HG02759 (cell line): Measurements from ENCODE around the gene CSNK1G1.
"Not testable (repeated sequence)": the region's sequence is repeated elsewhere in the genome, so short reads cannot be mapped to it uniquely, and the experiment has no call there.

Experiments
- ATAC-seq: cut with Tn5 transposase; IDR thresholded peaks from one replicate; pipeline ENCODE4 v1.9.1; 2021; ENCODE audit warnings: mild to moderate bottlenecking, moderate library complexity; ENCODE audit not compliant: unreplicated experiment

The CSNK1G1 gene

GRCh38 chr15:64288999-64289398 lies 67.0 kb downstream of the CSNK1G1 start:
- no peak for ATAC-seq

- no peak for ATAC-seq
Measured at GRCh38 chr15:64288577-64288976, 67.4 kb downstream of the CSNK1G1 start.

- no peak for ATAC-seq
Measured at GRCh38 chr15:64287953-64288352, 68.0 kb downstream of the CSNK1G1 start.

GRCh38 chr15:64286473-64286872 lies 69.5 kb downstream of the CSNK1G1 start:
- no peak for ATAC-seq

- no peak for ATAC-seq
Measured at GRCh38 chr15:64285871-64286270, 70.1 kb downstream of the CSNK1G1 start.

- ATAC-seq, result no peak
Measured at GRCh38 chr15:64285150-64285549, 70.8 kb downstream of the CSNK1G1 start.

GRCh38 chr15:64284042-64284441 lies 71.9 kb downstream of the CSNK1G1 start:
- no peak for ATAC-seq

GRCh38 chr15:64282701-64283100 lies 73.3 kb downstream of the CSNK1G1 start:
- ATAC-seq, result no peak

- no peak for ATAC-seq
Measured at GRCh38 chr15:64279131-64279530, 76.8 kb downstream of the CSNK1G1 start.

- ATAC-seq, result no peak
Measured at GRCh38 chr15:64275934-64276333, 80.0 kb downstream of the CSNK1G1 start.

GRCh38 chr15:64274341-64274950 lies 81.5 kb downstream of the CSNK1G1 start:
- ATAC-seq, result no peak

GRCh38 chr15:64267331-64267973 lies 88.5 kb downstream of the CSNK1G1 start:
- no peak for ATAC-seq

- not testable (repeated sequence) for ATAC-seq
Measured at GRCh38 chr15:64265188-64265587, 90.8 kb downstream of the CSNK1G1 start.

GRCh38 chr15:64264502-64264901 lies 91.5 kb downstream of the CSNK1G1 start:
- no peak for ATAC-seq

- ATAC-seq, result no peak
Measured at GRCh38 chr15:64263567-64263966, 92.4 kb downstream of the CSNK1G1 start.

- no peak for ATAC-seq
Measured at GRCh38 chr15:64256051-64256450, 99.9 kb downstream of the CSNK1G1 start.

- no peak for ATAC-seq
Measured at GRCh38 chr15:64251658-64252057, 104.3 kb downstream of the CSNK1G1 start.

GRCh38 chr15:64251121-64251520 lies 104.9 kb downstream of the CSNK1G1 start:
- ATAC-seq, result no peak

GRCh38 chr15:64249883-64250575 lies 105.9 kb downstream of the CSNK1G1 start:
- ATAC-seq, result no peak

- no peak for ATAC-seq
Measured at GRCh38 chr15:64249406-64249805, 106.6 kb downstream of the CSNK1G1 start.

GRCh38 chr15:64247906-64248541 lies 107.9 kb downstream of the CSNK1G1 start:
- ATAC-seq, result peak; percentile 68

GRCh38 chr15:64247535-64247905 lies 108.5 kb downstream of the CSNK1G1 start:
- no peak for ATAC-seq
